Measurements from ENCODE around the gene PAK5.

The PAK5 gene

GRCh38 chr20:9572670-9573069 is 266.2 kb downstream of the PAK5 start:
- ATAC-seq, result no peak

DNA sequence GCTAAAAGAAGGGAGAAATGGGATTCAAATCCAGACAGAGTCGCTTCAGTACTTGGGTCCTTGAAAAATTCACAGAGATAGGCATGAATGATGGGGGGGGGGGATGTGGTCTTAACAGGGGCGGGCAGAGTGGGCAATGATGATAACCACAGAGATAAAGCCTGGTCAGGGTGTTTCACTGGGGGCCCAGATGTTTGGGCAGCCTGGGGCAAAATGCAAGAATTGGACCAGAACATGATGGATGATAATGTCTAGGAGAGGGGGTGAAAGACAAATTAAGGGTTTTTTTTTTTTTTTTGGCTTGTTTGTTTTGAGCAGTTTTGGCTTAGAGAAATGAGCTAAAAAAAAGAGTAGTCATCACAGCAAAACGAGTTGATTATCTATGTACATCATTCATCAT is 267.1 kb downstream of the PAK5 start:
- no peak for ATAC-seq

GRCh38 chr20:9570612-9571011 is 268.3 kb downstream of the PAK5 start:
- ATAC-seq, result no peak

DNA sequence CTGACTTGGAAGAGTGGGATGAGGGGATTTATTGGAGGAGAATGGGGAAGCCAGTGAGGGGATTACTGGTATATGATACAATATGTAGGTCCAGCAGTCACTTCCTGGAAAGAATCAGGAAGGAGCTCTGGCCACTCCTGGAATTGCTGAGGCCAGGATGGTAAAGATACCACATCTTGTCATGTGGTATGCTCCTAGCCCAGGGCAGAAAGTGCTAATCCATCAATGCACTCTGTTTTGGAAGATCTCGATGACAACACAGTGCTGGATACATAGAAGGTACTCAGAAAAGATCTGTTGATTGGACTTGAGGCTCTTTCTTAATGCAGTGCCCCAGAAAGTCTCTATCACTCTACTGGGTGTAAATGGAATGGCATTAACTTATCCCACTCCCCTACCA is 271.9 kb downstream of the PAK5 start:
- ATAC-seq, result no peak

GRCh38 chr20:9565910-9566550 is 272.8 kb downstream of the PAK5 start:
- ATAC-seq, result no peak

DNA sequence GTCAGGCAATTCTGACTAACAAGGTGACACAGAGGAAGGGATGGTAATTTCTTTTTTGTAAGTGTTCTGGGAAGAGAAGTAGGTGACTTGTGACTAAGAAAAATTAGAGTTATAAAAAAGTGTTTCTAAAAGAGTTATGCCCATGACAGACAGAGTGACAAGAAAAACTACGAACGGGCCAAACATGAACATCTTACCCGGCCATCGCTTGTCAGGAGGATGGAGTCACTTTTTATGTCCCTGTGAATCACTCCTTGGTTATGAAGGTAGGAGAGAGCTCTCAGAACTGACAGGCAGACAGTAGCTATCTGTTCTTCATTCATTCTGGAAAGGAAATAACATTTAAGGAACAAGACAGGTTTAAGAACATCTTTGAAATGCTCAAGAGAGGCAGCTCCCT is 281.5 kb downstream of the PAK5 start:
- no peak for ATAC-seq

DNA sequence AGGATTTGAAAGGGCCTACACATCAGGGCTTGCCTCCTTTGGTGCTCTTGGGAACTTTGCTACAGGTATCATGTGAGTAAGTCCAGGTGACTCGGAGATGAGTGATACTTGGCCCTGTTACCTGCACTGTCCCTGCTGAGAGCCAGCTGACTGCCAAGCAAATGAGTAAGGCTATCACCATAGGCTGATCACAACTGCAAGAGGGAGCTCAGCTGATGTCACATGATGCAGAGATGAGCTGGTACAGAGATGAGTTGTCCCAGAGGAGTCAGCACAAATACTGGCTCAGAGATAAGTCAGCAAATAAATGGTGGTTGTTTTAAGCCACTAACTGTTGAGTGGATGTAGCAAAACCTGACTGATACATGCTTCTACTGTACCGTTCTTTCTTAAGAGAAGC is 283.1 kb downstream of the PAK5 start:
- no peak for ATAC-seq

- no peak for ATAC-seq
These were observed 286.9 kb downstream of the PAK5 start for GRCh38 chr20:9551808-9552550.

DNA sequence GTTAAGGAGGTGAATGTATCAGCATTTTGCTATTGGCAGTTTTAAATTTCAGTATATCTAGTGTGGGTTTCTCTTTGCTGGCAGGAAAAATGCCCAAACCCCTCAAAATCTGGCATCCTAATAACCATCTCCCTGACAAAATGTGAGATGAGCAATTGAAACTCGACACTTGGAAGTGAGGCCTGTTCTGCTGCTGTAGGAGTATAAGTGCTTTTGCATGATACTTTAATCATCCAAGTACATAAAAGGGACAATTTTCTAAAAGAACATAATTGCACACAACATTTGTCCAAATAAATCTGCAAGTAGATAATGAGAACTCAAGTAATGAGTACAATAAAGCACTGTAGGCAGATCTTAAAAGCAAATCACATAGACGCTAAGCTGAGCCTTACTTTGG is 288.0 kb downstream of the PAK5 start:
- ATAC-seq, result no peak

DNA sequence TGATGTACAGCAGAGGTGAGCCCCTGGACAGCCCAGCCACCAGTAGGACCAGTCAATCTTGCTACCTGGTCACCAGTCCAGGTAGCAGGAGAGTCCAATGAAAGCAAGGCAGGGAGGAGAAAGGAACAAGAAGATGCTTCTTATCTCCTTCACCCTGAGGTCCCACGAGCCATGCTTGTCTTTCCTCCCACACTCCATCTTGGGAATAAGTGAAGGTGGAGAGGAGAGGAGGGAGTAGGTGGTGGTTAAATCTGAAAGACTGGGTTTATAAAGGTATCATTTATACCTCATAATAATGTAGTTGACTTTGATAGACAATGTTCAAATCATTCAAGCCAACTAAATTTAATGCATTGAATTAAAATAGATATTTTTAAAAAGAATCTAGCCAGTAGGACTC is 288.6 kb downstream of the PAK5 start:
- ATAC-seq, result no peak

DNA sequence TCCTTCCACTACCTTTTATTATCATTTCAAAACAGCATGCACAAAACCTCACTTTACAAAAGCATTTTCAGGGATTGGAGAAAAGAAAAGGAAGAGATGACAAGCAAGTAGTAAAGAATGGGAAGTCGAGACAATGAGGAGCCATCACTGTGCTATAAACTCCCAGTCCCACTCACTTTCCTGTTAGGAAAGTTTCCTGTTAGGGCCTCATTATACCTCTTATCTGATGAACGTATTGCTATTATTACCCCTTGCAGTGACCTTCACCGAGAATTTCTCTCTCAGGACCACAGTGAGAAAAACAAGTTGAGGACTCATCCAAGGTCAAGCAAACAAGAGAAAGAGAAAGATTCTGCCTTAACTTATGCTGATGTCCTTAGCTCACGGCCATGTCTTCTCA is 295.7 kb downstream of the PAK5 start:
- ATAC-seq, result no peak

DNA sequence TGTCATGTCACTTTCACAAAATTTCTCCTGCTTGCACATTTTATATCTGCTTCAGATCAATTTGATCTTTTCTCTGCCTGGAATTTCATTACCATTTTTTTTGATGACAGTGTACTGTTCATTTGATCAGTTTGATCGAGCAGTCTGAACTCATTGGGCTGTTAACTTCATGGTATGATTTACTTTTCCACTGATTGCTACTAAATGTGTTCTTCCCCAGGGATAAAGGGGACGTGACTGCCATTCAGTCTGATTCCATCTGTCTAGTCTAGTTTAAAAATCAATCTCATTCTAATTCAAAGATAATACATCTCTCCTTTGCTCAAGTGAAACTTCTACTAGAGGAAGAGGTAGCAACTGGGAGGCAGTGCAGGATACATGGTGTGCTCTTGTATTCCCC is 303.4 kb downstream of the PAK5 start:
- ATAC-seq, result no peak

- no peak for ATAC-seq
These were observed 304.9 kb downstream of the PAK5 start for GRCh38 chr20:9534025-9534424.

DNA sequence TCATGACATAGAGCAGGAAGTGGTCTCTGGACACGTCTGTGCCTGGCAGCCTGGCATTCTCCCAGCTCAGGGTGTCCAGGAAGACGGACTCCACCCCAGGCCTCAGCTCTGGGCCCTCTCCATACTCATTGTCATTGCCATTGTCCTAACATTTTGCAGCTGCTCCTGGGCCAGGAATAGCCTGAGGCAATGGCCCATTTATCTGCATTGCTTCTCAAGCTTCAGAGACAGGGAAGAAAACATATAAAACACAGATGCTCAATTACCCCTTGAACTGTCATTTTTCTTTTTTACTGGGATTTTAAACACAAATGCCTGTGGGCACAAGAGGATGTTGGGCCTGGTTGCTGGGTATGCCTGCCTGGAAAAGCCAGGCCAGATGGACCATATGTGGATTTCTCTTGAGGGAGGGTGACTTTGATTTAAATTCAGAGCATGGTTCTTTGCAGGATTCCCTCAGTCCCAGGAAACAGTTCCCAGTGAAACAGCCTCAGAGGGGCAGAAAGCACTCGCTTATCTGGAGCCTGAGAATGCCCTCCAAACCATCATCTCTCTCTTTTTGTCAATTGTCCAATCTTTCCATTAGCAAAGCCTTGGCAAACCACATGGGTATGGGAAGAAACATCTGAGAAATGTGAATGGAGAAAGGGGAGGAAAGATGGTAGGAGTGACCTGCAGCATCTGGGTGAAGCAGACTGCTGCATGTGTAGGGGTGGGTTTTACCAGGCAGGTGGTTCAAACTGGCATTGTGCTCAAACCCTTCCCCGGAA is 306.6 kb downstream of the PAK5 start:
- no peak for ATAC-seq

DNA sequence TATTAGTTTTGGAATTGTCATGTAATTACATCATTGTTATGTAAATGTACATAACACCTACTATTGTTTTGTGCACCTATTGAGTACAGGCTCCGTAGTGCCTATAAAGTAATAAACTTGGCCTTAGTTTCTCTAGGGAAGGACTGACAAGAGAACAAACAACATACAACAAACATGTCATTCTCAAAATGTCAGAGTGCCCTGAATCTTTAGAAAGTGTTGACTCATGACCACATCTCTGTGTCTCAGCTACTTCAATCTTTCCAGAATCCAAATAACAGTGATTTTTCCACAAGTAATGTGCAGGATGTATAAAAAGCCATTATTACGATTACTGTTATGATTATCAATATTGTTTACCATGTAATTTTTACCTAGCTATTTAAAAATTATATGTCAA is 307.3 kb downstream of the PAK5 start:
- no peak for ATAC-seq

- ATAC-seq, result no peak
These were observed 315.2 kb downstream of the PAK5 start for GRCh38 chr20:9523636-9524035.

GRCh38 chr20:9520086-9520485 is 318.8 kb downstream of the PAK5 start:
- ATAC-seq, result no peak

DNA sequence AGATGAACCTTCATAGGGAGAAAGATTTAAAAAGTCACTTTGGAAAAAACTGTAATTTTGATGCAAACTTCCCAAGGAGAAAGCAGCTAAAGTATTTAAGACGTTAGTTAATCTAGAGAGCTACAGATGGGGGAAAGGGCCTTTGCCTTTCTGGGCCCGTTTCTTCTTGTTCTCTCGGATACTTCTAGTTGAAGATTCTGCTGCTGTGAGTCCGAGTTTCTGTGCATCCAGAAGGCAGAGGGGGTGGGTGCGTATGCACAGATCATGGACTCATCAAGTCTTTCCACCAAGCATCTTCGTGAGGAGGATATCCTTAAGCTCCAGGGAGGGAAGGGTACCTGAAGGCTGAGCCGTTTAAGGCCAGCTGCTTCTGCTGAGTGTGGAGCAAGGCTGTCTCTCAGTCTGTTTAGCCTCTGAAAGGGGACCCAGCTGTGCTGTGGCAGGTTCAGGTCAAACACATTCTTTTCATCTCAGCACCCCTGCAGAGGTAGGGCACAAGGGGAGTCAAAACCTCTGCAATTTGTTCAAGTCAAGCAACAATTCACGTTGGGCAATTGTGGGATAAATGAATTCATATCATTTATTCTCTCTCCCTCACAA is 320.2 kb downstream of the PAK5 start:
- ATAC-seq, result no peak

DNA sequence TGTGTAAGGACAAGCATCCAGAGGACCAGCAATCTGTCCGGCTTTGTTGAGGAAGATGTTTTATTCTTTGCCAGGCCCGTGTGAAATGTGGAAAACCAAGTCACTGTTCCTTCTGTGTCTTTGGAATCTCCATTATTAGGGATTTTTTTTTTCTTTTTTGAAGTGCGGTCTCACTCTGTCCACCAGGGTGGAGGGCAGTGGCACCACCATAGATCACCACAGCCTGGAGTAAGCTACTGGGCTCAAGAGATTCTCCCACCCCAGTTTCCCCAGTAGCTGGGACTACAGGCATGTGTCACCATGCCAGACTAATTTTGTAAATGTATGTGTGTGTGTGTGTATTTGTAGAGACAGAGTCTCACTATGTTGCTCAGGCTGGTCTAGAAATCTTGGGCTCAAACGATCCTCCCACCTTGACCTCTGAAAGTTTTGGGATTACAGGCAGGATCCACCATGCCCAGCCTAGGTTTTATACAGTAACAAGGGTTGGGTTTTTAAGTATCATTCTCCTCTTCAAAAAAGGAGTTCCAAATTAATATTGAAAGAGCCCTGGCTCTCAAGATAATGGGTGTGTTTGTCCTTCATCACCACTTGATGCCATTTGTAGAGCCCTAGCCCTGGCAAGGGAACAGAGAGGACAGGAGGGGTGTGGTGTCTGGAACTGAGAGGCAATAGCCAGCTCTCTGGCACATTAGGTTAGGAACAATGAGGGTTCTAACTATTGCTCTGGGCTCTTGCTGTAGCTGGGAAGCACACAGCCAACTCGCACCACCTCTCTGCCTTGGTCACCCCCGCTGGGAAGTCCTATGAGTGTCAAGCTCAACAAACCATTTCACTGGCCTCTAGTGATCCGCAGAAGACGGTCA is 321.3 kb downstream of the PAK5 start:
- no peak for ATAC-seq

GRCh38 chr20:9516234-9516871 is 322.5 kb downstream of the PAK5 start:
- no peak for ATAC-seq

DNA sequence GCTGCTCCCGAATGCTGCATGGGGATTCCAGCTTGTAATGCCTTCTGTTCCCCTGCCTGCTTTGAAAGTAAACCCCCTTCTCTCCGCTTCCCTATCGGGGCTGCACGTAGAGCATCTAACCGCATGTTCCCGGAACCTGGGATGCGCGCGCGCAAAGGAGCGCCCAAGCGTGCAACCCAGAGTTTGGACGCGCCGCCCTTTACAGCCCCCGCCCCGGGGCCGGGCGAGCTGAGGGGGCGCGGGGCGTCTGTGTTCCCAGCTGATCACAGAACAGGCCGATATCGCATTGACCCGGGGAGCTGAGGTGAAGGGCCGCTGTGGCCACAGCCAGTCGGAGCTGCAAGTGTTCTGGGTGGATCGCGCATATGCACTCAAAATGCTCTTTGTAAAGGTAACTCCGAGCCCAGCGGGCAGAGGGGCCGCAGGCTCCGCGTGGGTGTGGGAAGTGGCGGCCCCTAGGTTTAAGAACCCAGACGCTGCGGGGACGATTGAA is 323.1 kb downstream of the PAK5 start:
- ATAC-seq, result no peak

- ATAC-seq, result no peak
These were observed 323.7 kb downstream of the PAK5 start for GRCh38 chr20:9515214-9515585.
